Measurements from ENCODE around the gene STXBP5. TPM values are rescaled to one million over a fixed set of nuclear protein-coding genes. Genes with fewer than 3 reads are reported as not detected.

The STXBP5 gene
- total RNA-seq, 1 experiment from 2014 or later = 17.9 TPM

- no peak overlapping the region for H3K27ac Mint-ChIP-seq (ENCODE audit: unreplicated experiment)
- 0 out of 2 replicates have a peak, but pooled peaks cover 5% of the 10 kb centered on the region for H3K4me1 ChIP-seq
- H3K4me1 Mint-ChIP-seq (ENCODE audit: low read depth, unreplicated experiment) = peaks cover 8% of the 10 kb centered on the region
- ChIA-PET POLR2A (no interaction called here), CTCF (no interaction called here)
- no peak overlapping the region for H3K4me3 ChIP-seq (ENCODE audit: low read depth, low read length)
- no peaks in the 10 kb centered on the region for H3K9me3 Mint-ChIP-seq (ENCODE audit: unreplicated experiment)
- no peaks in the 10 kb centered on the region for H3K36me3 ChIP-seq (ENCODE audit: control insufficient read depth, insufficient read depth, low read length)
- H3K9me3 ChIP-seq = no peaks in the 10 kb centered on the region
- intact Hi-C loops (cut with micrococcal nuclease; ENCODE audit: unreplicated experiment) = no loop called here
- H3K36me3 Mint-ChIP-seq (ENCODE audit: insufficient read depth, unreplicated experiment) = no peaks in the 10 kb centered on the region
- no peak for TF ChIP-seq CTCF (IDR thresholded peaks at IDR 0.05; ENCODE audit: insufficient read depth in 1 of 2, low read depth in 1 of 2, low read length in 1 of 2, severe bottlenecking in 1 of 2, unreplicated experiment in 1 of 2)
- BruUV-seq (replicated peaks) = no TSS peak
- H3K4me3 Mint-ChIP-seq (ENCODE audit: unreplicated experiment) = no peak overlapping the region
- no peaks in the 10 kb centered on the region for H3K27me3 ChIP-seq (replicated peaks; ENCODE audit: control insufficient read depth, insufficient read depth, low read length)
- no peak for DNase-seq
- H3K27me3 Mint-ChIP-seq (ENCODE audit: insufficient read depth, unreplicated experiment) = no peaks in the 10 kb centered on the region
These were observed 13.7 kb downstream of the STXBP5 start for GRCh38 chr6:147217840-147218404.

- Mint-ChIP-seq H3K27ac (ENCODE audit: unreplicated experiment) (no peak overlapping the region), H3K36me3 (ENCODE audit: insufficient read depth, unreplicated experiment) (peaks cover 5% of the 10 kb centered on the region), H3K9me3 (ENCODE audit: unreplicated experiment) (no peaks in the 10 kb centered on the region), H3K4me1 (ENCODE audit: low read depth, unreplicated experiment) (peaks cover 8% of the 10 kb centered on the region), H3K27me3 (ENCODE audit: insufficient read depth, unreplicated experiment) (no peaks in the 10 kb centered on the region), H3K4me3 (ENCODE audit: unreplicated experiment) (no peak overlapping the region)
- Histone ChIP-seq H3K27me3 (replicated peaks; ENCODE audit: control insufficient read depth, insufficient read depth, low read length) (no peaks in the 10 kb centered on the region), H3K4me1 (0 out of 2 replicates have a peak, but pooled peaks cover 5% of the 10 kb centered on the region), H3K9me3 (no peaks in the 10 kb centered on the region), H3K4me3 (ENCODE audit: low read depth, low read length) (no peak overlapping the region), H3K36me3 (ENCODE audit: control insufficient read depth, insufficient read depth, low read length) (no peaks in the 10 kb centered on the region)
- POLR2A ChIA-PET = no interaction called here
- intact Hi-C loops (cut with micrococcal nuclease; ENCODE audit: unreplicated experiment) = no loop called here
- CTCF ChIA-PET = no interaction called here
- no TSS peak for BruUV-seq (replicated peaks)
- no peak for DNase-seq
- no peak for TF ChIP-seq CTCF (IDR thresholded peaks at IDR 0.05; ENCODE audit: insufficient read depth in 1 of 2, low read depth in 1 of 2, low read length in 1 of 2, severe bottlenecking in 1 of 2, unreplicated experiment in 1 of 2)
These were observed 14.6 kb downstream of the STXBP5 start for GRCh38 chr6:147218797-147219196.

GRCh38 chr6:147219463-147219862 lies 15.2 kb downstream of the STXBP5 start:
- H3K4me1 Mint-ChIP-seq (ENCODE audit: low read depth, unreplicated experiment) = peaks cover 8% of the 10 kb centered on the region
- H3K27ac Mint-ChIP-seq (ENCODE audit: unreplicated experiment) = no peak overlapping the region
- H3K4me3 Mint-ChIP-seq (ENCODE audit: unreplicated experiment) = no peak overlapping the region
- no peaks in the 10 kb centered on the region for H3K9me3 Mint-ChIP-seq (ENCODE audit: unreplicated experiment)
- BruUV-seq (replicated peaks) = no TSS peak
- H3K4me3 ChIP-seq (ENCODE audit: low read depth, low read length) = no peak overlapping the region
- H3K36me3 Mint-ChIP-seq (ENCODE audit: insufficient read depth, unreplicated experiment) = peaks cover 10% of the 10 kb centered on the region
- intact Hi-C loops (cut with micrococcal nuclease; ENCODE audit: unreplicated experiment) = no loop called here
- H3K36me3 ChIP-seq (ENCODE audit: control insufficient read depth, insufficient read depth, low read length) = no peaks in the 10 kb centered on the region
- DNase-seq = no peak
- ChIA-PET CTCF (interaction anchor here (0.6 kb wide), 1 partner anchor 197 kb away, joined by 3 read pairs; no protein-coding TSS in a partner anchor), POLR2A (no interaction called here)
- H3K9me3 ChIP-seq = no peaks in the 10 kb centered on the region
- no peaks in the 10 kb centered on the region for H3K27me3 Mint-ChIP-seq (ENCODE audit: insufficient read depth, unreplicated experiment)
- no peak for TF ChIP-seq CTCF (IDR thresholded peaks at IDR 0.05; ENCODE audit: insufficient read depth in 1 of 2, low read depth in 1 of 2, low read length in 1 of 2, severe bottlenecking in 1 of 2, unreplicated experiment in 1 of 2)
- H3K4me1 ChIP-seq = 0 out of 2 replicates have a peak, but pooled peaks cover 5% of the 10 kb centered on the region
- no peaks in the 10 kb centered on the region for H3K27me3 ChIP-seq (replicated peaks; ENCODE audit: control insufficient read depth, insufficient read depth, low read length)

Data from Caco-2 (cell line).